GM21423 (cell line): ENCODE measurements around the gene PPP1R14C.

Source experiments
- ATAC-seq: cut with Tn5 transposase; IDR thresholded peaks from one replicate; pipeline ENCODE4 v1.9.1; 2021; ENCODE audit warnings: mild to moderate bottlenecking, moderate library complexity; ENCODE audit not compliant: unreplicated experiment

Gene PPP1R14C

DNA sequence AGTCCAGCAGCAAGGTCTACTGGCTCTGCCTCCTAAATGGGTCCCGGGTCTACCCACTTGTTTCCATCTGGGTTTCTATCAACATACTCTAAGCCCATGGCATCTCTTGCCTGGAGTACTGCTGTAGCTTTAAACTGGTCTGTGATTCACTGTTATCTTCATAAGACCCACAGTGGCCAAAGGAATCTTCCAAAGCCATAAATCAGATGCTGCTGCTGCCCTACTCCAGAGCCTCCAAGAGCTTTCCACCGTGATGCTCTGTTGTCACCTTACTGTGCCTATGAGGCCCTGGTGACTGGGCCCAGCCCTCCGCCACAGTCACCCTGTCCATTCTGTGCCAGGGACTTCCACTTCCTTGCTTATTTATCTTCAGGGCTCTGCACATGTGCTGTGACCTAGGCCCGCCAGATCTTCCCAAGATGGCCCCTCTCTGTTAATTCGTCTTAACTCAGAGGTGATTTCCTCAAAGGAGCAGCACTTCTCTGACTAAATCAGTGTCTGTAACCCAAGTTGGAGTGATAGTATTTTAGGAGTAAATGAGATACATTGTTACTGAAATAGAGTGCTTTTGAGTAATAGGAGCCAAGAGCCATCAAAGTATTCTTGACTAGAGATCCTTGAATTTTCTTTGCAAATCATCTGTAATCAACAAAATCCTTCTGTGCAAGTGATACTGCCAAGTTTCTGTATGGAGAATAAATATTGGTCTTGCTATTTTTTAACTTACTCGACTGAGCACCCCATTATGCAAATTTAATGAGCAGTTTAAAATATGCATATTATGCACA lies 102.5 kb downstream of the PPP1R14C start:
- no peak for ATAC-seq

- ATAC-seq: no peak
Measured at GRCh38 chr6:150247803-150248202, 105.0 kb downstream of the PPP1R14C start.

DNA sequence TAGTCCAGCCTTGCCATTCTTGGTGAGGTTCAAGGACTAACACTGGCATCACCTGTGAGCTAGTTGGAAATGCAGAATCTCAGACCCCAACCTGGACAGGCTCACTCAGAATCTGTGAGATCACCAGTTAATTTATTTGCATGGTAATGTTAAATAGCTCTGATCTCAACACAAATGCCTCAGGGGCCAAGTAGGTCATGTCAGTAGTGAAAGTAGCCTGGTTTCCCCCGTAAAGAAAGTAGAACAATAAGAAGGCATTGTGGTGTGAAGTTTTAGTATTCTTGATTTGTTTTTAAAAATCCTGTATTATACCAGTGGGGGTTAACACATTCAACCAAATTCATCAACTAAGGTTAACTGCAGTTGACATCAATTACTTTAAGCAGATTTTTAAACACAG lies 105.5 kb downstream of the PPP1R14C start:
- no peak for ATAC-seq

- ATAC-seq: no peak
Measured at GRCh38 chr6:150249261-150249660, 106.4 kb downstream of the PPP1R14C start.

DNA sequence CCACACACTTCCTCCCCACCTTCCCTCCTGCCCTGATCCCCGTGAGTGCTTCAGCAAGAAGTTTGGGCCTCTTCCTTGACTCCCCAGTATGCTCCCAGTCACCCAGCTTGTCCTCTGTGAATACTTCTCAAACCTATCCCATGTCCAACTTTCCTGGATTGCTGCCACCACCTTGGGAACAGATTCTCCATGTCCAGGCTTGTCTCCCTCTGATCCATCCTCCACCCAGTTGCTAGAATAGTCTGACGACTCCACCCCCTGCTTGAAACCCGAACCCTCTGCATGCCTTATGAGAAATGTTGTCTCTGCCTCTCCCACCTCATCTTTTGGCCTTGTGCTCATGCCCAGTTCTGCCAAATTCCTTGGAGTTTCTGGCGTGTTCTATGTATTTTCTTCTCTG lies 108.0 kb downstream of the PPP1R14C start:
- no peak for ATAC-seq

DNA sequence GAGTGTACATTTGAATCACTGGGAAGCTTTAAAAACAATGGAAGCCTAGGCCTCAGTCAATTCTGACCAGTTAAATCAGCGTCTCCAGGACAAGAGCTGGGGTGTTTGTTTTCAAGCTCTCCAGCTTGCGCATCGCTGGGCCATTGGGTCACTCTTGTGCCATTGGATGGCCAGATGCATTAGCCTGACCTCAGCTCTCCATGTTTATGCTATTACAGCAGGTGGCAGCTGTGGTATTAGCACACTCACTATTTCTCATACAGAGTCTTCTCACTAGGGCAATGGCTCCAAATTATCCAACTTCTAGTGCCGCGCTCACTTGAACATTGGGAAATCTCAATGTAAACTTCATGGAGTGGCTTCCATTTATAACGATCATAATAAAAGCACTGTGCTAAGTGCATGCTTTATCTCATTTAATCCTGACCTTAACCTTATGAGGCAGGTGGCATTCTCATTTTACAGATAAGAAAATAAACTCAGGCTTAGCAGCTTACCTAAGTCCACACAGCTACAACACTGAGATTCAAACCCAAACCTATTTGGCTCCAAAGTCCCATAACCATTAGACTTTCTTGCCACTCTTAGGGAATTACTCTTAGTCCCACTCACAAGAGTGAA lies 108.8 kb downstream of the PPP1R14C start:
- ATAC-seq: no peak

DNA sequence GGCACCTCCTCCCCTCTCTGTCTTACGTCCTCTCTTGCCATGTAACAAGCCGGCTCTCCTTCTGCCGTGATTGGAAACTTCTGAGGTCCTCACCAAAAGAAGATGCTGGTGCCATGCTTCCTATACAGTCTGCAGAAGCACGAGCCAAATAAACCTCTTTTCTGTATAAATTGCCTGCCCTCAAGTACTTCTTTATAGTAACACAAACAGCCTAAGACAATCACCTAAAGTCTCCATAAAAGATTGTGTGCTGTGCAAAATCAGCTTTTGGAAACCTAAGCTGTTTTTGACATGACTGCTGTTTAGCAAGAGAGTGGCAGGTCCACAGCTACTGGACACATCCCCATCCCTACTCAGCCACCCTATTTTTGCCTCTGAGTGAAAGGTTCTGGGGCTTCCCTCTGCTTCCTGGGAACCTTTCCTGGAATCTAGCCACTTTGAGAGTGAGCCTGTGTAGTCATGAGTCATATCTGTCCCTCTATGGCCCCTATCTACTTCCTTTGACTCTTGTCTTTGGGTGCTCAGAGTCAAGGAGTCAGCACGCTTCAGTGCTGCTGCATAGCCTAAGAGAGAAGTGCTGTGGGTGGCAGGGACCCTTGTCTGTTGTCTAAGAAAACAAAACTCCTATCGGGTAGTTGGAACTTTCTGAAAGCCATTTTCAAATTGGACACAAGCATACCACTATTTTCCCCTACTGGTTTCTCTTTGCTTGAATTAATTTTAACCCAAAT lies 110.0 kb downstream of the PPP1R14C start:
- no peak for ATAC-seq

- ATAC-seq: no peak
Measured at GRCh38 chr6:150253489-150253888, 110.6 kb downstream of the PPP1R14C start.

DNA sequence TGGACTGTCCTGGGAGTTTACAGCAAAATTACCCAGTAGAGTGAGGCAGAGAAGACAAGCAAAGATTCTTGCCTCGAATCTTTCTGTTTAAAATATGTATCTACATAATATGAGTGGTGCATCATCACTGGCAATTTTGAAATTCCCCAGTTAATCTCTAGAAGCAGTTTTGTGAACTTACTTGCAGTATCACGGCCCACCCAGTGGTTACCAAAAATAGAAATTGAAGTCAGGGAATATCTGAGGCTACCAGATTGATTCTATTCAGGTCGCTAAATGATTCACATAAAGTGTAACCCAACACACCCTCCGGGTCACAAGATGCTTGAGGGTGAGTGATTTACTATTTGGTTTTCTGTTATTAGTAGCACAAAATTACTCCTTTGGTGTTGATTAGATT lies 111.9 kb downstream of the PPP1R14C start:
- no peak for ATAC-seq

GRCh38 chr6:150255840-150256239 lies 113.0 kb downstream of the PPP1R14C start:
- no peak for ATAC-seq

DNA sequence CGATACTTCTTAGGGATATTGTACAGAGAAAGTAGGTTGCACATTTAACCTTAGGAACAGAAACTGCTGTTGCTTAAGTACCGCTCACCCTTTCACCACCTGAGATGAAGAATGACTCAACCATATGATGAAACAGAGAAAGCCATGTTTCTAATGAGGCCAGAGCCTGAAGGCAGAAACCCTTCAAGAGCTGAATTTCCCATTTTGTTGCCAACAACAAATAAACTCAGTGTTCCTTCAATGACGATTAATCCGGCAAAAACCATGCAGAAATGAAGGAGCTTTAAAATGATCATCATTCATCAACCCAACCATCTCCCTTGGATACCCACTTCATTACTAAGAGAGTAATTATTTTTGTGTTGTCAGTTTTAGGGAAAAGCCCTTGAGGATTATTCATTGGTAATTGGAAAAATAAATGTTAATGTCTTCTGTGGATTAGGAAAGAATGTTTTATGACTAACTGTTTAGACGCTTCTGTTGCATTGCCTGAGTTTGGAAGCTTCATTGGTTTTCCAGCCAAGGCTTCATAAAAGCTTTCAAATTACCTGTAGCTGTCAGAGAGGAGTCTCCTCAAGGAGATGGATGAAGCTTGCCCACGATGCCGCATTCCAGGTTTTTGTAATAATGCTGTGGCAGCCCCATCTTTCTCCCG lies 113.9 kb downstream of the PPP1R14C start:
- ATAC-seq: no peak

DNA sequence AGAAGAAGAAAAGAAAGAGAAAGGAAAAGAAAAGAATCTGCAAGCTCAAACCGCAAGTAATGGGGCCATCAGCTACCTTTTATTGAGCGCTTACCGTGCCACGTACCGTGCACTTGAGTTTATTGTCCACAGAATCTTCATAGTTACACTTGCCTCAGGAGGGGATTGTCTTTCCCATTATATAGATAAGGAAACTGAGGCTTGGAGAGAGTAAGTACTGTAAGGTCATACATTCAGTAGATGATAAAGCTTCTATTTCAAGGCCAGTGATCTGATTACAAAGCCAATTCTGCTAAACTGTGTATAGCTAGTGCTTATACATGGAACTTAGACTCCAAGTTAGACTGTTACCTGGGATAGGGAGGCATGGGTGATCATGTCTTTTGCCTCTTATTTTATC lies 115.5 kb downstream of the PPP1R14C start:
- no peak for ATAC-seq

DNA sequence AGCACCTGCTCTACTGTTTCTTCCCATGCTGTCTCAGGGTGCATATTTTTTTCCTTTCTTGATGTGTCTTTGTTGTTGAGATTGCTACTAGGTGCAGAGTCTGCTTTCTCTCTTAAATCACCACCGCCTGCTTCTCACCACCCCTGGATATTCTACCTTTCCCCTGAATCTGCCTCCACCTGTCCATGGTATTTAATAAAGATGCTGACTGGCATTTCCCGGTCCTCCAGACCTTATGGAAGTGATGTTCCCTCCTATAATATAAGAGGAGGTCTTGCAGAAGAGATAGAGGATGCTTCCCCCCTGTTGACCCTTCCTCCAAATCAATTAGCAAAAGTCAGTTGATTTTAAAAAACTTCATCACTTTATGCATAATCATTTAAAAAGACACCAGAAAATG lies 118.1 kb downstream of the PPP1R14C start:
- ATAC-seq: no peak

DNA sequence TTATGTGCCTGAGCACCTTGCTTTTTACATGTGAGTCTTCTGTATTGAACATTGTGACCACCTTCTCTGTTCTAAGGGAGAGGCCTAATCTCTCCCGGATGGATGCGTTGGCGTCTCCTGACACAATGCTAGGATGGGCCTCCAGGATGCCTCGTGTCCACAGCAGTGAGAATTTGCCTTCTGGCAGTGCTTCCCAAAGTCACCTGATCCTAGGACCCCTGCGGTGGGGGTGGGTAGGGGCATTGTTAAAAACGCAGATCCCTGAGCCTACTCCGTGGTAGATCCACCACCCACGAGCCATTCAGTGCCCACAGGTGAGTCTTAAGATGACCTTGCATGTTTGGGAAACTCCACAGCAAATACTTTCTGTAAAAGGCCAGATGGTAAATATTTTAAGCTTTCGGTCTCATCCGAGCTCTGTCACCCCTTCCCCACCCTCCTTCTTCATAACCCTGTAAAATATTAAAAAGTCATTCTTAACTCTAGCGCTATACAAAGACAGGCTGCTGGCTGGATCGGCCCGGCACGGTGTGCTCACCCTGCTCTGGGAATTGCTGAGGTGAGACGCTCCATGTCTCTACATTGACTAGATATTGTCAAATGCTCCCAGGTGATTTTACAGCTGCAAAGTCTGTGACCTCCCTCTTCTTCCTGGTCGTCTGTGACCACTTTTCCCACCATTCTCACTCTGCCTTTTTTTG lies 119.3 kb downstream of the PPP1R14C start:
- ATAC-seq: no peak

- ATAC-seq: no peak
Measured at GRCh38 chr6:150263765-150264404, 121.0 kb downstream of the PPP1R14C start.

DNA sequence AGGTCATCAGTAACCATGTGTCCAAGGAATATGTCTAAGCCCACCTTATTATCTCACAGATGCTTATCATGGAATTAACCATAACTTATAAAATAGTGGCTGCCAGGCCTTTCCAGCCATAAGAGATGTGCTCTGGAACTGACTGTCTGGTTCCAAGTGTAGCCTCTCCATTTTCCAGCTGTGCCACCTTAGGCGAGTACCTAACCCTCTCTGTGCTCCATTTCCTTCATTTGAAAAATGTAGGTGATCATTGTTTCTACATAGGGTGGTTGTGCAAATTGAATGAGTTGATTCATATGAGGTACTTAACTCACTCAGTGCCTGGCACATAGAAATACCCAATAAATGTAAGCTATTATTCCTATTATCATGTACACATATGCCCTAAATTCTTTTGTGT lies 123.5 kb downstream of the PPP1R14C start:
- ATAC-seq: no peak

DNA sequence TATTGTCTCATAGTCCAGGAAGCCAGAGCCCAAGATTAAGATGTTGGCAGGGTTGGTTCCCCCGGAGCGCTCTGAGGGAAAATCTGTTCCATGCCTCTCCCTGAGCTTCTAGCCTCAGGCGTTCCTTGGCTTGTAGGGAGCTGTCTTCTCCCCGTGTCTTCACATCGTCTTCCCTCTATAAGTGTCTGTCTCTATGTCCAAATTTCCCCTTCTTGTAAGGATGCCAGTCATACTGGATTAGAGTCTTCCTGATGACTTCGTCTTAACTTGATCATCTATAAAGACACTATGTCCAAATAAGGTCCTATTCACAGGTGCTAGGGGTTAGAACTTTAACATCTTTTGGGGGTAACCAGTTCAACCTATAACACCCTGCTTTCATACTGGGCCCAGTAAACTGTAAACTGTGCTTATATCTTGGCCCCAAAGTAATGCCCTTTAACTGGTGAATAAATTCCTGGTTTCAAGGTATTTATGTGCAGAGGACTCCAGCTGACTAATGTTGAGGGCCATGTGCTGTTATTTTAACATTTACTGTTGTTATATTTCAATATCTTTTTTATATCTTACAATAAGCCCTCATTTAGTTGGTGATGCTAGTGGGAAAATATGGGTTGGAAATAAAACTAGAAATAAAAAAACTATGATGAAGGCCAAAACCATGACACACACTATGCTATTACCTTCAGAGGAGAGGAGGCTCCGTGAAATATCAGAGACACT lies 124.3 kb downstream of the PPP1R14C start:
- ATAC-seq: no peak

GRCh38 chr6:150267686-150268561 lies 125.1 kb downstream of the PPP1R14C start:
- ATAC-seq: no peak
